NCI-H187 treated with DMSO at 0.1 percent for 48 hours (cell line): ENCODE results near the gene MAPKAP1.
"Not testable (repeated sequence)": the region's sequence is repeated elsewhere in the genome, so short reads cannot be mapped to it uniquely, and the experiment has no call there.

ENCODE experiments used
- DNase-seq: peaks from one replicate; lab custom pipeline; 2025; lab: John Stamatoyannopoulos, UW

Gene MAPKAP1

GRCh38 chr9:125603478-125604021 is 103.5 kb downstream of the MAPKAP1 start:
- DNase-seq, result no peak

- no peak for DNase-seq
Observed at GRCh38 chr9:125601961-125602360, 105.0 kb downstream of the MAPKAP1 start.

- DNase-seq, result no peak
Observed at GRCh38 chr9:125600194-125600593, 106.8 kb downstream of the MAPKAP1 start.

- DNase-seq, result no peak
Observed at GRCh38 chr9:125594223-125594610, 112.8 kb downstream of the MAPKAP1 start.

GRCh38 chr9:125593581-125594222 is 113.3 kb downstream of the MAPKAP1 start:
- no peak for DNase-seq

GRCh38 chr9:125591888-125592287 is 115.1 kb downstream of the MAPKAP1 start:
- DNase-seq, result no peak

- DNase-seq, result no peak
Observed at GRCh38 chr9:125591245-125591644, 115.8 kb downstream of the MAPKAP1 start.

GRCh38 chr9:125589287-125589686 is 117.7 kb downstream of the MAPKAP1 start:
- no peak for DNase-seq

GRCh38 chr9:125587819-125588460 is 119.1 kb downstream of the MAPKAP1 start:
- DNase-seq, result no peak

GRCh38 chr9:125586172-125586511 is 120.9 kb downstream of the MAPKAP1 start:
- DNase-seq, result peak; percentile 86

- DNase-seq, result no peak
Observed at GRCh38 chr9:125585503-125586171, 121.4 kb downstream of the MAPKAP1 start.

GRCh38 chr9:125580701-125581286 is 126.2 kb downstream of the MAPKAP1 start:
- no peak for DNase-seq

GRCh38 chr9:125579030-125579932 is 127.7 kb downstream of the MAPKAP1 start:
- no peak for DNase-seq

- no peak for DNase-seq
Observed at GRCh38 chr9:125574126-125574877, 132.7 kb downstream of the MAPKAP1 start.

- not testable (repeated sequence) for DNase-seq
Observed at GRCh38 chr9:125572461-125572860, 134.5 kb downstream of the MAPKAP1 start.

- DNase-seq, result not testable (repeated sequence)
Observed at GRCh38 chr9:125571824-125572223, 135.2 kb downstream of the MAPKAP1 start.

- DNase-seq, result no peak
Observed at GRCh38 chr9:125570246-125570645, 136.8 kb downstream of the MAPKAP1 start.

- no peak for DNase-seq
Observed at GRCh38 chr9:125568621-125569020, 138.4 kb downstream of the MAPKAP1 start.

GRCh38 chr9:125566051-125566450 is 141.0 kb downstream of the MAPKAP1 start:
- DNase-seq, result not testable (repeated sequence)

GRCh38 chr9:125565126-125565525 is 141.9 kb downstream of the MAPKAP1 start:
- DNase-seq, result no peak

- no peak for DNase-seq
Observed at GRCh38 chr9:125564631-125565030, 142.4 kb downstream of the MAPKAP1 start.
